ENCODE results near the gene KMT2C. TPM values are rescaled to one million over a fixed set of nuclear protein-coding genes. Genes with fewer than 3 reads are reported as not detected.
"Not testable (repeated sequence)": the region's sequence is repeated elsewhere in the genome, so short reads cannot be mapped to it uniquely, and the experiment has no call there.

The KMT2C gene
- total RNA-seq, 2 experiments from 2014 or later: 67.1 to 74.0 TPM

DNA sequence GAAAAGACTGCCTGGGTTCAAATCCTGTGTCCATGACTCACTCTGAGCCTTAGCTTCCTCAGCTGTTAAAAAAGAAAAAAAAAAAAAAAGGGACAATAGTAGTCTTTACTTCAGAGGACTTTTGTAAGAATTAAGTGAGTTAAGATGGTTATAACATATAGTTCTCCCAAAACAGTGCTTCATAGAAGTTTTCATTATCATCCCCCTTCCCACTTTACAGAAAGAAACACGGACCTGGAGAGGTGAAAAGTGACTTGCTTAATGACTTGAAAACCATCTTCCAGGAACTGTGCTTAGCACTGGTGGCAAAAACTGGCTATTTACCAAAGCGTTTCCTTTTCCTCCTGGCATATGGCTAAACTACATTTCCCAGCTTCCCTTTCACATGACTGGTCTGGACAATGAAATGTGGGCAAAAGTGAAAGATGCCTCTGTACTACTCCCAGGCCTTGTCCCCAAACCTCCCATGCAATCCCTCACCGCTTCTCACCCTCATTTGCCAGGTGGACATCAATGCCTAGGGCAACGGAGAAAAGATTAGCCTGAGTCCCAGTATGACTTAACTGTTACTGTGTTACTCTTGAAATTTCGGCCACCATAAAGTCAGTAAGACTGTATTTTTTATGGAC, 49.6 kb downstream of the KMT2C start:
- CTCF ChIA-PET; ATAC-seq; H3K9me3 Mint-ChIP-seq (ENCODE audit: insufficient read depth); POLR2A ChIA-PET; H3K27ac Mint-ChIP-seq; H3K27me3 Mint-ChIP-seq (ENCODE audit: low read depth); H3K4me1 Mint-ChIP-seq (ENCODE audit: low read depth); DNase-seq; H3K4me3 Mint-ChIP-seq; H3K36me3 Mint-ChIP-seq (ENCODE audit: low read depth): not testable (repeated sequence)

DNA sequence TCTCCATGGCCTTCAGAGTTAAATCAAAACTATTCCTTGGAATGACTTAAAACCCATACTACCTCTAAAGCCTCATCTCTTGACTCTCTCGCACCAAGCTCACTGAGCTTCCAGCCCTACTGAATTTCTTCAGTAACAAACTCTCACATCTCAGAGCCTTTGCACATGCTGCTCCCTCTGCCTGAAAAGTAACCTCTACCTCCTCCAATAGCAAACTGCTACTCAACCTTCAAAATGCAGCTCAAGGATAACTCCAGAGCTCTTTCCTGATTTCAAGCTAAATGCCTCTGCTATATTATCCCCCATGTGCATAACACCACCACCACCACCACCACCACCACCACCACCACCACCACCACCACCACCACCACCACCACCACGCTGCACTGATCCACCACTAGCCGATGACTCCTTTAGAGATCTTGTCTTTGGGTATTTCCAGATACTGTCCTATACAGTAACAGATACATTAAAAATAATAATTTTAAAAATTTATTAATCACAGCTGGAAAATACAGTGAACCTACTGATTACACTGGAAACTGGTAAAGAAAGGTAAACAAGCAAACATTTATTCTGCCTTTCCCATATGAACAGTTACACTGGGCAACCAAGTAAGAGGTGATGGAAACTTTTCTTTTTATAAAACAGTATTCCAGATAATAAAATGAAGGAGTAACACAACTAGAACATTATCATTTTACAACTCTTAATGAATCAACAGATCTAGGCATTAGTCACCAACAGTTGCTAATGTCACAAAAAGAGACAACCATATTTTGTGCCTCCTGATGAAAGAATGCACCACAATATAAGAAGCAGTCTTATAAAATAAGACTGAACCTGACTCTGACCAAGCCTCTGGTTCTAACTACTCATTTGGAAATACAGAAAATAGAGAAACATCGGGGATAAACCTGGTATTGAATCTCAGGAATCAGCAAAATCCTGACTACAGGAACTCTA, 51.3 kb downstream of the KMT2C start:
- POLR2A ChIA-PET; H3K27me3 Mint-ChIP-seq (ENCODE audit: low read depth); CTCF ChIA-PET; H3K4me3 Mint-ChIP-seq; DNase-seq; H3K27ac Mint-ChIP-seq; H3K9me3 Mint-ChIP-seq (ENCODE audit: insufficient read depth); H3K4me1 Mint-ChIP-seq (ENCODE audit: low read depth); H3K36me3 Mint-ChIP-seq (ENCODE audit: low read depth); ATAC-seq: not testable (repeated sequence)

DNA sequence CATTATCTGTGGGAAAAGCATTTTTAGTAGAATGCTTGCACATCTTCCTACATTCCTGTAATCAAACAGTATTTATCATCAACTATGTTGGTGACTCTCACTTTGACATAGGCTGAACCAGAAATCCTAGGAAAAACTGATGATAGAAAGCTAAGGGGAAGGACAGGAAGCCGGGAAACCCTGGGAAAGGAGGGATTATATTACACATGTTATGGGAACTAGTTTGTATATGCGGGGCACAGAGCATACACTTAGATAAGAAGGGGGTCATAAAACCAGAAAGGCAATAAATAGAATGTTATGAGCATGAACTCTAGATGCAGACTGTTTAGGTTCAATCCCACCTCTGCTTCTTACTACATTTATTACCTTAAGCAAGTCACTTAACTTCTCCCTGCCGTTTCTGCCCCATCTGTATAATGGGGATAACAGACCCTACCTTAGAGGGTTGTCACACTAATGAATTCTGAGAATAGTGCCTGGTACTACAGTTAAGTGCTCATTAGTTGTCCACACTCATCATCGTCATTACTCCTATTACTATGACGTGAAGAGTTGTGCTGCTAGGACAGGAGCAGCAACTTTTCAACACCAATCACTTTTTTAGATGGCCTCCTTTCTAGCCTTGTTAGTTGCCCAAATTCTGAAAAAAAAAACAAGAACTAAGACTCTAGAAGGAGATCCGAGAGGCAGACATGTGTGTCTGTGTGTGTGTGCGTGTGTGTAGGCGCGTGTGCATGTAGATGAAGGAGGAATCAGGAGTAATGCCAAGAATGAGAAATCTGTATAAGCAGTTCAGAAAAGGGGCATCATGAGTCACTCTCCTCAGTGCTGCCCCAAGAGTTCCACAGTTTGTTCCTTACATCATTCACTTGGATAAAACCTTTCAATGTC, 52.2 kb downstream of the KMT2C start:
- CTCF ChIA-PET: no interaction called here
- Mint-ChIP-seq H3K4me1 (ENCODE audit: low read depth) (peaks cover 8% of the 10 kb centered on the region), H3K27me3 (ENCODE audit: low read depth) (no peaks in the 10 kb centered on the region), H3K27ac (no peak overlapping the region), H3K4me3 (no peak overlapping the region), H3K9me3 (ENCODE audit: insufficient read depth) (peaks cover 4% of the 10 kb centered on the region), H3K36me3 (ENCODE audit: low read depth) (no peaks in the 10 kb centered on the region)
- DNase-seq: no peak
- POLR2A ChIA-PET: no interaction called here
- ATAC-seq: no peak

DNA sequence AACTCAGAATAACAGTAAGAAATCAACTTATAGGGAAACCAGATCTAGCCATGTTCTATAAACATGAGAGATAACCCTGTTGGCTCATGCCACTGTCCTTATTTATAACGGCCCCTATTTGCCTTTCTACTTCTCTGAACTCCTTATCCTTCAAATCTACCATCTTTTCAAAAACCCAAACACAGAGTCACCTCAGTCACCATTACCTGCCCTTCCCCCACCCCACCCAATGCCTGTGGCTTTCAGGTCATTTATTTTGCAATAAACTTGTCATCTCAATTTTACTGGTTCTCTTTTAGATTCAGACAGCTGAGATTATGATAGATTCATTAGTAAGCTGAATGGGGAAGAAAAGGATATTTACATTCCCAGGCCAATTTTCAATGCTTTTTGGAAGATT, 53.6 kb downstream of the KMT2C start:
- Mint-ChIP-seq H3K36me3 (ENCODE audit: low read depth) (peaks cover 2% of the 10 kb centered on the region), H3K27ac (no peak overlapping the region), H3K4me3 (no peak overlapping the region), H3K27me3 (ENCODE audit: low read depth) (no peaks in the 10 kb centered on the region), H3K4me1 (ENCODE audit: low read depth) (peaks cover 8% of the 10 kb centered on the region), H3K9me3 (ENCODE audit: insufficient read depth) (peaks cover 8% of the 10 kb centered on the region)
- ATAC-seq: no peak
- POLR2A ChIA-PET: no interaction called here
- CTCF ChIA-PET: no interaction called here
- DNase-seq: no peak

DNA sequence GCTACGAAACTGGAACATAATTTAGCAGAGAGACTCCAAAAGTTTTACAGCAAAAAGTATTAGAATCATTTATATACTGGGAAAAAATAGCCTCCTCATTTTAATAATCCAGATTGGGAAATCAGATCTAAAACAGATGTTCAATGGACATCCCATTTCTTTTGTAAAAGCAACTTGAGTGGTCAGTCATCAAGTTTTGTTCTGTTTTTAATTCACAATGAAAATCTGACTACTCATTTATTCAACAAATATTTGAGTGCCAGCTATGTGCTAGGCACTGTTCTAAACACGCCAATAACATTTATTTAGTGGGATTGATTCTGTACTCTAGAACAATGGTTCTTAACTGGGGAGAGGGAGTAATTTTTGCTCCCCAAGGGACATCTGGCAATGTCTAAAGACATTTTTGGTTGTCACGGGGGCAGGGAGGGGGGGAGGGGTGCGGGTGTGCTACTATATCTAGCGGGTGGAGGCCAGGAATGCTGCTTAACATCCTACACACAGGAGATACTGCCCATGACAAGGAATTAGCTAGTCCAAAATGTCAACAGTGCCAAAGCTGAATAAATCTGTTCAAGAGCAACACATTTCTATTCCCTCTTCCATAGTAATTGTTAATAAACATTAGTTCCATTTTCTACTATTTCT, 54.7 kb downstream of the KMT2C start:
- H3K27ac Mint-ChIP-seq; POLR2A ChIA-PET; ATAC-seq; H3K27me3 Mint-ChIP-seq (ENCODE audit: low read depth); H3K4me3 Mint-ChIP-seq; H3K36me3 Mint-ChIP-seq (ENCODE audit: low read depth); H3K4me1 Mint-ChIP-seq (ENCODE audit: low read depth); DNase-seq; H3K9me3 Mint-ChIP-seq (ENCODE audit: insufficient read depth); CTCF ChIA-PET: not testable (repeated sequence)

DNA sequence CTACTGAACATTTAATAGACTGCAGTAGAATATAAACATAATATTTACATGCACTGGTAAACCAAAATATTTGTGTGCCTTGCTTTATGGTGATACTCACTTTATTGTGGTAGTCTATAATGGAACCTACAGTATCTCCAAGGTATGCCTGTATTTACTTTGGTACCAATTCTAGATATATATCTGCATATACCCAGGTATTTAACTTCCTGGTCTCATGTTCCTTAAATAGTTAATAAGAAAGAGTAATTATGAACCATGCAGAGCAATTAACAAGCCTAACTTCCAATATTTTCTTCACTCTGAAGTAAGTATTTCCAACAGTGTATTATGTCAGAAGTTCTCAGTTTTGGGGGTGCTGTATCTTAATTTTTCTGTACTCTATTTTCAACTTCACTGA, 57.3 kb downstream of the KMT2C start:
- H3K27ac Mint-ChIP-seq; H3K27me3 Mint-ChIP-seq (ENCODE audit: low read depth); H3K4me1 Mint-ChIP-seq (ENCODE audit: low read depth); CTCF ChIA-PET; H3K9me3 Mint-ChIP-seq (ENCODE audit: insufficient read depth); POLR2A ChIA-PET; ATAC-seq; DNase-seq; H3K4me3 Mint-ChIP-seq: not testable (repeated sequence)
- H3K36me3 Mint-ChIP-seq (ENCODE audit: low read depth): peaks cover 12% of the 10 kb centered on the region

DNA sequence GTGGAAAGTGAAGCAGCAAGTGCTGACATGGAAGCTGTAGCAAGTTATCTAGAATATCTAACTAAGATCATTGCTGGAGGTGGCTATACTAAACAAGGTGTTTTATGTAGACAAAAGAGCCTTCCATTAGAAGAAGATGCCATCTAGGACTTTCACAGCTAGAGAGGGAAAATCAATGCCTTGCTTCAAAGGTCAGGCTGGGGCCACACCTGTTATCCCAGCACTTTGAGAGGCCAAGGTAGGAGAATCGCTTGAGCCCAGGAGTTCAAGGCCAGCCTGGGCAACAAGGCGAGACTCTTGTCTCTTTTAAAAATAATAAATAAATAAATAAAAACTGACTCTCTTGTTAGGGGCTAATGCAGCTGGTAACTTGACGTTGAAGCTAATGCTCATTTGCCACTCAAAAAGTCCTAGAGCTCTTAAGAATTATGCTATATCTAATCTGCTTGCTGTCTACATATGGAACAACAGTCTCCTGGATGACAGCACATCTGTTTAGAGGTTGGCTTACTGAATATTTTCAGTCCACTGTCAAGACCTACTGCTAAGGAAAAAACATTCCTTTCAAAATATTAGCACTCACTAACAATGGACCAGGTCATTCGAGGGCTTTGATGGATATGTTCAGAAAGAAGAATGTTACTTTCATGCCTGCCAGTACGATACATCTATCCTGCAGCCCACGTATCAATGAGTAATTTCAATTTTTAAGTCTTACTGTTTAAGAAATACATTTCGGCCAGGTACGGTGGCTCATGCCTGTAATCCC, 58.9 kb downstream of the KMT2C start:
- H3K27me3 Mint-ChIP-seq (ENCODE audit: low read depth); H3K4me3 Mint-ChIP-seq; POLR2A ChIA-PET; H3K27ac Mint-ChIP-seq; H3K4me1 Mint-ChIP-seq (ENCODE audit: low read depth); ATAC-seq; CTCF ChIA-PET; DNase-seq: not testable (repeated sequence)
- peaks cover 19% of the 10 kb centered on the region for H3K36me3 Mint-ChIP-seq (ENCODE audit: low read depth)
- H3K9me3 Mint-ChIP-seq (ENCODE audit: insufficient read depth): peaks cover 17% of the 10 kb centered on the region

DNA sequence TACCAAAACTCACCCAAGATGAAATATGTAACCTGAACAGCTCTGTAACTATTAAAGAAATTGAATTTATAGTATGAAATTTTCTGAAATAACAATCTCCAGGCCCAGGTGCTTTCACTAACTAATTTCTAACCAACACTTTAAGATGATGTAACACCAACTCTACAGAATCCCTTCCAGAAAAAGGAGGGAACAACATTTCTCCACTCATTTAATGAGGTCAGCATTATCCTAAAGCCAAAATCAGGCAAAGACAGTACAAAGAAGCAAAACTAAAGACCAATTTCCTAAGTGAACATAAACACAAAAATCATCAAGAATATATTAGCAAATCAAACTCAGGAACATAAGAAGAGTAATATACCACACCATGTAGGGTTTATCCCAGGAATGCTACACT, 65.5 kb downstream of the KMT2C start:
- Mint-ChIP-seq H3K4me3 (no peak overlapping the region), H3K4me1 (ENCODE audit: low read depth) (peaks cover 10% of the 10 kb centered on the region), H3K36me3 (ENCODE audit: low read depth) (peaks cover 37% of the 10 kb centered on the region), H3K27me3 (ENCODE audit: low read depth) (no peaks in the 10 kb centered on the region), H3K27ac (no peak overlapping the region), H3K9me3 (ENCODE audit: insufficient read depth) (peaks cover 13% of the 10 kb centered on the region)
- no peak for ATAC-seq
- CTCF ChIA-PET: no interaction called here
- POLR2A ChIA-PET: no interaction called here
- no peak for DNase-seq

DNA sequence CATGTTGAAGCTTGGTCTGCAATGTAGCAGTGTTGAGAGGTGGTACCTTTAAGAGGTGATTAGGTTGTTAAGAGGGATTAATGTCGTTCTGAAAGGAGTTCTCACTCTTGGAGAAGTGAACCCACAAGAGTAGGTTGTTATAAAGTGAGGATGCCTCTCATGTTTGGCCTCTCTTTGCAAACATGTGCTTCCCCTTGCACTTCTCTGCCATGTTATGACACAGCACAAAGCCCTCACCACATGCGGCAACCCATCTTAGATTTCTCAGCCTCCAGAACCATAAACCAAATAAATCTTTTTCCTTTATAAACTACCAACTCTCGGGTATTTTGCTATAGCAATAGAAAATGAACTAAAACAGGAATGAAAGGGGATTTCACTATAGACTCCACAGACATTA, 66.3 kb downstream of the KMT2C start:
- Mint-ChIP-seq H3K4me1 (ENCODE audit: low read depth) (peaks cover 12% of the 10 kb centered on the region), H3K27ac (no peak overlapping the region)

DNA sequence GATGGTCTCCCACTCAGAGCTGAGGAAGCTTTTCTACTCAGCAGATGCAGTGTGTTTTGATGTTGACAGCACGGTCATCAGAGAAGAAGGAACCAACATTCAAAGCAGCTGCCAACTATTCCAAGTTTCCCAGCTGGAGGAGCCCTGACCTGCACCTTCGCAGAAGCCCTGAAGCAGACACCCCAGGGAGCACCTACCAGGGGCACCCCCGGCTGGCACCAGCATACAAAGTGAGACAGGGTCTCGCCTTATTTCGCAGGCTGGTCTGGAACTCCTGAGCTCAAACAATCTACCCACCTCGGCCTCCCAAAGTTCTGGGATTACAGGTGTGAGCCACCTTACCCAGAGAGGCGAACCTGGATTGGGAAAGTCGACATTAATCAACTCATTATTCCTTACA, 68.6 kb downstream of the KMT2C start:
- Mint-ChIP-seq H3K27ac (no peak overlapping the region), H3K27me3 (ENCODE audit: low read depth) (no peaks in the 10 kb centered on the region), H3K9me3 (ENCODE audit: insufficient read depth) (no peaks in the 10 kb centered on the region), H3K4me1 (ENCODE audit: low read depth) (peaks cover 19% of the 10 kb centered on the region), H3K36me3 (ENCODE audit: low read depth) (peaks cover 28% of the 10 kb centered on the region), H3K4me3 (no peak overlapping the region)
- DNase-seq (no peak), ATAC-seq (no peak)
- ChIA-PET POLR2A (no interaction called here), CTCF (interaction anchor here (0.6 kb wide), 1 partner anchor 63 kb away, joined by 3 read pairs; no protein-coding TSS in a partner anchor)

More for the DNA sequence above, 66.3 kb downstream of the KMT2C start:
- DNase-seq (no peak), ATAC-seq (no peak)
- Mint-ChIP-seq H3K9me3 (ENCODE audit: insufficient read depth) (peaks cover 13% of the 10 kb centered on the region), H3K4me3 (no peak overlapping the region), H3K36me3 (ENCODE audit: low read depth) (peaks cover 37% of the 10 kb centered on the region), H3K27me3 (ENCODE audit: low read depth) (no peaks in the 10 kb centered on the region)
- ChIA-PET CTCF (no interaction called here), POLR2A (no interaction called here)

DNA sequence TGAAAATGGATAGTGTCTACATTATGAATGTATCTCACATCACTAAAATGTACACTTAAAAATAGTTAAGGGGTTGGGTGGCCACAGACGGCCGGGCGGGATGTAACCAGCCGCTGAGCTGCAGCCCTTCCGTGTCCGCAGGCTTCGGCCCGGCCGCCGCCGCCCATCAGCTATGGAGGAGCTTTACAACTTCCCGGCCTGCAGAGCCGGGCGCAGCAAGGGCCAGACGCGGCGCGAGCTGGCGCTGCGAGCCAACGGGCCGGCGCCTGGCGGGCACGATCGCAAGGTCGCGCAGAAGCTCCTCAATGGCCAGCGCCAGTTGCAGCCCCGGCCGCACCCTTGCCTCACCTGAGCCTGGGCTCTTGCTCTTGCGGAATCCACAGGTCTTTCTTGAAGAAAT, 69.1 kb downstream of the KMT2C start:
- POLR2A ChIA-PET: no interaction called here
- Mint-ChIP-seq H3K4me1 (ENCODE audit: low read depth) (peaks cover 18% of the 10 kb centered on the region), H3K36me3 (ENCODE audit: low read depth) (peaks cover 26% of the 10 kb centered on the region), H3K4me3 (no peak overlapping the region), H3K27ac (no peak overlapping the region), H3K27me3 (ENCODE audit: low read depth) (no peaks in the 10 kb centered on the region), H3K9me3 (ENCODE audit: insufficient read depth) (no peaks in the 10 kb centered on the region)
- DNase-seq (no peak), ATAC-seq (no peak)
- CTCF ChIA-PET: interaction anchor here (0.6 kb wide), 1 partner anchor 63 kb away, joined by 3 read pairs; no protein-coding TSS in a partner anchor
